ENCODE data around the gene FLRT2.

DNA sequence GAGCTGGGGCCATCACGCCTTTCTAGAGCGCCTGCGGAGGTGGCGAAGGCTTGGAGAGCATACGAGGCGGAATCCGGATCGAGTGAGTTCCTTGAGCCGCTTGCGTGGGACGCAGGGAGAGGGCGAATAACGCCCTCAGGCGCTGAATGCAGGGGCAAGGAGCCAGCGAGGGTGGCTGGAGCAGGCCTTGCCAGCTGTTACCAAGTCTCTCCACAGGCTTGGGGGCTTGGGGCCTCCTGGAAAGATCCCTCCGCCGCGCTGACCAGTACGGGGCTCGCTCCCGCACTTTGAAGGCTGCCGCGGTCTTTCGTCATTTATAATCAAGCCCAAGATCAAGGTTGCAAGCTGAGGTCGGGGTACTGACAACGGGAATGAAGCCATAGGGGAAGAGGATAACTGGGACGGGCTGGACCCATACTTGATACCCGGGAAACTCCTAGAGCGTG, 1.2 kb downstream of the FLRT2 start:
- TF ChIP-seq, protein P1, sequence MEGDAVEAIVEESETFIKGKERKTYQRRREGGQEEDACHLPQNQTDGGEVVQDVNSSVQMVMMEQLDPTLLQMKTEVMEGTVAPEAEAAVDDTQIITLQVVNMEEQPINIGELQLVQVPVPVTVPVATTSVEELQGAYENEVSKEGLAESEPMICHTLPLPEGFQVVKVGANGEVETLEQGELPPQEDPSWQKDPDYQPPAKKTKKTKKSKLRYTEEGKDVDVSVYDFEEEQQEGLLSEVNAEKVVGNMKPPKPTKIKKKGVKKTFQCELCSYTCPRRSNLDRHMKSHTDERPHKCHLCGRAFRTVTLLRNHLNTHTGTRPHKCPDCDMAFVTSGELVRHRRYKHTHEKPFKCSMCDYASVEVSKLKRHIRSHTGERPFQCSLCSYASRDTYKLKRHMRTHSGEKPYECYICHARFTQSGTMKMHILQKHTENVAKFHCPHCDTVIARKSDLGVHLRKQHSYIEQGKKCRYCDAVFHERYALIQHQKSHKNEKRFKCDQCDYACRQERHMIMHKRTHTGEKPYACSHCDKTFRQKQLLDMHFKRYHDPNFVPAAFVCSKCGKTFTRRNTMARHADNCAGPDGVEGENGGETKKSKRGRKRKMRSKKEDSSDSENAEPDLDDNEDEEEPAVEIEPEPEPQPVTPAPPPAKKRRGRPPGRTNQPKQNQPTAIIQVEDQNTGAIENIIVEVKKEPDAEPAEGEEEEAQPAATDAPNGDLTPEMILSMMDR (IDR thresholded peaks at IDR 0.05), result no peak
- no peak for TF ChIP-seq POLR2AphosphoS5 (IDR thresholded peaks at IDR 0.05; ENCODE audit: low read depth, low read length)
- no peak for TF ChIP-seq SIN3A (IDR thresholded peaks at IDR 0.05; ENCODE audit: borderline replicate concordance, insufficient read depth, low read depth, low read length)
- TF ChIP-seq, protein P2, sequence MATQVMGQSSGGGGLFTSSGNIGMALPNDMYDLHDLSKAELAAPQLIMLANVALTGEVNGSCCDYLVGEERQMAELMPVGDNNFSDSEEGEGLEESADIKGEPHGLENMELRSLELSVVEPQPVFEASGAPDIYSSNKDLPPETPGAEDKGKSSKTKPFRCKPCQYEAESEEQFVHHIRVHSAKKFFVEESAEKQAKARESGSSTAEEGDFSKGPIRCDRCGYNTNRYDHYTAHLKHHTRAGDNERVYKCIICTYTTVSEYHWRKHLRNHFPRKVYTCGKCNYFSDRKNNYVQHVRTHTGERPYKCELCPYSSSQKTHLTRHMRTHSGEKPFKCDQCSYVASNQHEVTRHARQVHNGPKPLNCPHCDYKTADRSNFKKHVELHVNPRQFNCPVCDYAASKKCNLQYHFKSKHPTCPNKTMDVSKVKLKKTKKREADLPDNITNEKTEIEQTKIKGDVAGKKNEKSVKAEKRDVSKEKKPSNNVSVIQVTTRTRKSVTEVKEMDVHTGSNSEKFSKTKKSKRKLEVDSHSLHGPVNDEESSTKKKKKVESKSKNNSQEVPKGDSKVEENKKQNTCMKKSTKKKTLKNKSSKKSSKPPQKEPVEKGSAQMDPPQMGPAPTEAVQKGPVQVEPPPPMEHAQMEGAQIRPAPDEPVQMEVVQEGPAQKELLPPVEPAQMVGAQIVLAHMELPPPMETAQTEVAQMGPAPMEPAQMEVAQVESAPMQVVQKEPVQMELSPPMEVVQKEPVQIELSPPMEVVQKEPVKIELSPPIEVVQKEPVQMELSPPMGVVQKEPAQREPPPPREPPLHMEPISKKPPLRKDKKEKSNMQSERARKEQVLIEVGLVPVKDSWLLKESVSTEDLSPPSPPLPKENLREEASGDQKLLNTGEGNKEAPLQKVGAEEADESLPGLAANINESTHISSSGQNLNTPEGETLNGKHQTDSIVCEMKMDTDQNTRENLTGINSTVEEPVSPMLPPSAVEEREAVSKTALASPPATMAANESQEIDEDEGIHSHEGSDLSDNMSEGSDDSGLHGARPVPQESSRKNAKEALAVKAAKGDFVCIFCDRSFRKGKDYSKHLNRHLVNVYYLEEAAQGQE (IDR thresholded peaks at IDR 0.05; ENCODE audit: insufficient read depth in 1 of 2, low read depth in 2 of 2, low read length in 1 of 2), result no peak
